Prostate gland (tissue), 2 donors: ENCODE measurements around the gene HOXA5.

Experiments used
- CTCF ChIP-seq, 4 experiments: fragments of 200-600 bp in 2 of 4; fragments of 450-650 bp in 2 of 4; sonication (generic) in 2 of 4; IDR thresholded peaks; 1 replicate in 3 of 4; 2 replicates in 1 of 4; pipeline ENCODE4 v1.5.1; 2016 to 2019; ENCODE audit warnings: antibody characterized with exemption in 4 of 4, mild to moderate bottlenecking in 2 of 4, moderate library complexity in 2 of 4
- POLR2A ChIP-seq: fragments of 450-650 bp; IDR thresholded peaks from one replicate; pipeline ENCODE4 v1.6.1; 2016; ENCODE audit warnings: antibody characterized with exemption, mild to moderate bottlenecking
- POLR2AphosphoS5 ChIP-seq: sonication (generic); formaldehyde crosslinking; IDR thresholded peaks from one replicate; pipeline ENCODE4 v1.6.1; 2017; ENCODE audit warnings: antibody characterized with exemption

DNA sequence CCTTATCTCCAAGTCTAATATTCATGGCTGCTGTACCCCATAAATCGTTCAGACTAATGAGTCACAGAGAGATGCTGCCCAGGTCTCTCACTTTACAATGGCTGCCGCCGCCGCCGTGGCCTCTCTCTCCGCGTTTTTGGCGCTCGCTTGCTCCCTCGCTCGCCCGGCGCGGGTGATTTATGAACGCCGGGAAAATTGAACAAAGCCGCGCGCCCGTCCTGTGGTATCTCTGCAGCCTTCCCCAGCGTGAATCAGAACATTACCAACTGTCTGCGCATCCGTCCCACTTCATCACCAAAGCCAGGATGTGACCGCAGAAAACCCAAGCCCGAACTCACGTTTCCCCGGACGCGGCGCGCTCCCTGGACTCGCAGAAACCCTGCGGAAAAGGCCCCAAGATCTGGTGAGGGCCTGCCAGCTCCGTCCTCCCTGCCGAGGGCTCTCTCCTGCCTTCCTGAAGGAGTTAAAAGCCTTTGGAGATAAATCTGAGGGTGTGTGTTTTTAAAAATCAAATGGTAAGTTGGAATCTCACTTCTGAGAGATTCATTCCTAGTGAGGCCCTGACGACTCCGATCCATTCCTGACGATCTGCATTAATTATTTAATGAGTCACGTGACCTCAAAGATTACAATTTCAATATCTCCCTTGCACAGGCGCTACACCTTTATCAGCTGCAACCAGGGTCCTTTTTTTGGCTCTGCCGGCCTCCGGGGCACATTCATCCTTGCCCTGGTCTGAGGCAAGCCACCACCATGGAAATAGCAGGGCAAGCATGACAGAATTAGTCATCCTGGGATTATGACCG, 19.2 kb downstream of the HOXA5 start:
- TF ChIP-seq CTCF (IDR thresholded peaks at IDR 0.05) (no peak), POLR2A (no peak), POLR2AphosphoS5 (no peak)
